ENCODE measurements around the gene ADGRB3.
A peak's percentile ranks its signal among the peaks of the same experiment; 100 is the strongest.

The ADGRB3 gene

DNA sequence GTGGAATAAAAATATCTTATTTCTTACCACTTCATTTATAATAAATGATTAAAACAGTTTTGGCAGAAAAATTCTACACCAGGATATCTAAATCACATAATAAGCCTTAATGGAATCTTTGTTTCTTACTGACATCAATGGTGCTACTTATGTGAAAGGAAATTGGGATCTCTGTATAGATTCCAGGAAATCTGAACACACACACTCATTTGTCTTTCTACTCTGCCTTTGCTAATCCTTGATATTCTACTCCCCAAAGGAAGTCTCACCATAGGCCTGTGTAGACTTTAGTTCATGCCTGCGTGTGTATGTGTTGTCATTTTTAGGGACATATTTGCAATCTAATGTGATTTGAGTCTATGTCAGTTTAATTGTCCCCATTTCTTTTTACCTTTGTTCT, 7.9 kb downstream of the ADGRB3 start:
- WGBS = no CpG with 5 or more reads among the region's 1 CpG
- no peak overlapping the region for H4K91ac ChIP-seq (ENCODE audit: low read length)
- H3K18ac ChIP-seq (ENCODE audit: low read depth in 1 of 2, low read length in 2 of 2) = no peak overlapping the region
- H3K27me3 ChIP-seq (ENCODE audit: control insufficient read depth in 1 of 2, insufficient read depth in 1 of 2, low read length in 2 of 2) = peaks cover 6 to 20% of the 10 kb centered on the region in 2 experiments
- no peaks in the 10 kb centered on the region for H3K79me1 ChIP-seq (replicated peaks; ENCODE audit: low read length, poor library complexity, severe bottlenecking)
- no peak overlapping the region for H2AK5ac ChIP-seq (ENCODE audit: low read length, severe bottlenecking)
- no peak overlapping the region for H3K4me2 ChIP-seq (ENCODE audit: low read length, poor library complexity, severe bottlenecking)
- H3K9ac ChIP-seq (ENCODE audit: low read length) = no peak overlapping the region
- no peak overlapping the region for H3K23ac ChIP-seq (ENCODE audit: low read length in 2 of 2)
- H3K4me3 ChIP-seq (ENCODE audit: insufficient read depth in 1 of 2, low read depth in 1 of 2, low read length in 2 of 2) = no peak overlapping the region
- H3K36me3 ChIP-seq (ENCODE audit: control insufficient read depth in 1 of 2, insufficient read depth in 2 of 2, low read depth in 1 of 2, low read length in 2 of 2) = no peaks in the 10 kb centered on the region
- no peak overlapping the region for H2BK12ac ChIP-seq (ENCODE audit: low read length in 2 of 2)
- H2BK15ac ChIP-seq (ENCODE audit: low read depth, poor library complexity, severe bottlenecking) = no peak overlapping the region
- no peak overlapping the region for H2BK5ac ChIP-seq (ENCODE audit: low read depth, low read length, poor library complexity, severe bottlenecking)
- H3K4me1 ChIP-seq (ENCODE audit: control insufficient read depth, insufficient read depth, low read depth, low read length) = peaks cover 3% of the 10 kb centered on the region
- H4K8ac ChIP-seq (ENCODE audit: low read length) = no peak overlapping the region
- H3K27ac ChIP-seq (ENCODE audit: low read length, poor library complexity, severe bottlenecking) = no peak overlapping the region
- no peak overlapping the region for H3K14ac ChIP-seq (ENCODE audit: low read length in 2 of 2)
- no peak overlapping the region for H2AFZ ChIP-seq (ENCODE audit: low read depth, low read length)
- H3K9me3 ChIP-seq (ENCODE audit: control insufficient read depth, low read length) = no peaks in the 10 kb centered on the region
- DNase-seq = no peak
- H3K4ac ChIP-seq (ENCODE audit: low read depth in 1 of 2, low read length in 2 of 2) = no peak overlapping the region
- no peak overlapping the region for H2BK120ac ChIP-seq (ENCODE audit: low read depth, low read length)

- Histone ChIP-seq H2BK120ac (ENCODE audit: low read depth, low read length) (no peak overlapping the region), H2BK5ac (ENCODE audit: low read depth, low read length, poor library complexity, severe bottlenecking) (no peak overlapping the region), H3K36me3 (ENCODE audit: control insufficient read depth in 1 of 2, insufficient read depth in 2 of 2, low read depth in 1 of 2, low read length in 2 of 2) (no peaks in the 10 kb centered on the region), H3K4ac (ENCODE audit: low read depth in 1 of 2, low read length in 2 of 2) (no peak overlapping the region), H4K91ac (ENCODE audit: low read length) (no peak overlapping the region), H3K4me2 (ENCODE audit: low read length, poor library complexity, severe bottlenecking) (no peak overlapping the region), H3K79me1 (replicated peaks; ENCODE audit: low read length, poor library complexity, severe bottlenecking) (no peaks in the 10 kb centered on the region), H3K4me3 (ENCODE audit: insufficient read depth in 1 of 2, low read depth in 1 of 2, low read length in 2 of 2) (no peak overlapping the region), H3K14ac (ENCODE audit: low read length in 2 of 2) (no peak overlapping the region), H3K4me1 (ENCODE audit: control insufficient read depth, insufficient read depth, low read depth, low read length) (peaks cover 3% of the 10 kb centered on the region), H4K8ac (ENCODE audit: low read length) (peak overlapping the region; percentile 54), H3K9ac (ENCODE audit: low read length) (no peak overlapping the region), H2BK12ac (ENCODE audit: low read length in 2 of 2) (peak overlapping the region; percentile 6 to 90), H3K27ac (ENCODE audit: low read length, poor library complexity, severe bottlenecking) (no peak overlapping the region), H3K23ac (ENCODE audit: low read length in 2 of 2) (no peak overlapping the region), H3K27me3 (ENCODE audit: control insufficient read depth in 1 of 2, insufficient read depth in 1 of 2, low read length in 2 of 2) (no peaks in the 10 kb centered on the region), H3K18ac (ENCODE audit: low read depth in 1 of 2, low read length in 2 of 2) (peak overlapping the region in 1 of 2 experiments; percentile 88), H2AFZ (ENCODE audit: low read depth, low read length) (no peak overlapping the region), H2BK15ac (ENCODE audit: low read depth, poor library complexity, severe bottlenecking) (no peak overlapping the region), H3K9me3 (ENCODE audit: control insufficient read depth, low read length) (no peaks in the 10 kb centered on the region), H2AK5ac (ENCODE audit: low read length, severe bottlenecking) (no peak overlapping the region)
- no peak for DNase-seq
- 87% methylated on average over 3 of the region's 3 CpGs for WGBS
These were observed 14.6 kb downstream of the ADGRB3 start for GRCh38 chr6:68649669-68650068.

- H2BK120ac ChIP-seq (ENCODE audit: low read depth, low read length) = no peak overlapping the region
- H3K4me3 ChIP-seq (ENCODE audit: insufficient read depth in 1 of 2, low read depth in 1 of 2, low read length in 2 of 2) = no peak overlapping the region
- no peak overlapping the region for H2AK5ac ChIP-seq (ENCODE audit: low read length, severe bottlenecking)
- H3K14ac ChIP-seq (ENCODE audit: low read length in 2 of 2) = no peak overlapping the region
- H2BK15ac ChIP-seq (ENCODE audit: low read depth, poor library complexity, severe bottlenecking) = no peak overlapping the region
- WGBS = no CpG with 5 or more reads among the region's 4 CpGs
- H3K18ac ChIP-seq (ENCODE audit: low read depth in 1 of 2, low read length in 2 of 2) = no peak overlapping the region
- peaks cover 3% of the 10 kb centered on the region for H3K4me1 ChIP-seq (ENCODE audit: control insufficient read depth, insufficient read depth, low read depth, low read length)
- no peak overlapping the region for H4K8ac ChIP-seq (ENCODE audit: low read length)
- H3K27me3 ChIP-seq (ENCODE audit: control insufficient read depth in 1 of 2, insufficient read depth in 1 of 2, low read length in 2 of 2) = no peaks in the 10 kb centered on the region
- no peak overlapping the region for H2AFZ ChIP-seq (ENCODE audit: low read depth, low read length)
- H2BK12ac ChIP-seq (ENCODE audit: low read length in 2 of 2) = no peak overlapping the region
- no peak overlapping the region for H2BK5ac ChIP-seq (ENCODE audit: low read depth, low read length, poor library complexity, severe bottlenecking)
- H4K91ac ChIP-seq (ENCODE audit: low read length) = no peak overlapping the region
- H3K79me1 ChIP-seq (replicated peaks; ENCODE audit: low read length, poor library complexity, severe bottlenecking) = no peaks in the 10 kb centered on the region
- no peak overlapping the region for H3K4me2 ChIP-seq (ENCODE audit: low read length, poor library complexity, severe bottlenecking)
- no peak overlapping the region for H3K9ac ChIP-seq (ENCODE audit: low read length)
- H3K23ac ChIP-seq (ENCODE audit: low read length in 2 of 2) = no peak overlapping the region
- no peak overlapping the region for H3K4ac ChIP-seq (ENCODE audit: low read depth in 1 of 2, low read length in 2 of 2)
- H3K36me3 ChIP-seq (ENCODE audit: control insufficient read depth in 1 of 2, insufficient read depth in 2 of 2, low read depth in 1 of 2, low read length in 2 of 2) = no peaks in the 10 kb centered on the region
- no peaks in the 10 kb centered on the region for H3K9me3 ChIP-seq (ENCODE audit: control insufficient read depth, low read length)
- no peak for DNase-seq
- no peak overlapping the region for H3K27ac ChIP-seq (ENCODE audit: low read length, poor library complexity, severe bottlenecking)
These were observed 15.1 kb downstream of the ADGRB3 start for GRCh38 chr6:68650142-68650541.

GRCh38 chr6:68651011-68651985, 16.2 kb downstream of the ADGRB3 start:
- no peak overlapping the region for H3K23ac ChIP-seq (ENCODE audit: low read length in 2 of 2)
- H3K4me1 ChIP-seq (ENCODE audit: control insufficient read depth, insufficient read depth, low read depth, low read length) = peaks cover 3% of the 10 kb centered on the region
- H3K4ac ChIP-seq (ENCODE audit: low read depth in 1 of 2, low read length in 2 of 2) = no peak overlapping the region
- H3K27ac ChIP-seq (ENCODE audit: low read length, poor library complexity, severe bottlenecking) = no peak overlapping the region
- H3K36me3 ChIP-seq (ENCODE audit: control insufficient read depth in 1 of 2, insufficient read depth in 2 of 2, low read depth in 1 of 2, low read length in 2 of 2) = no peaks in the 10 kb centered on the region
- no peak overlapping the region for H2AK5ac ChIP-seq (ENCODE audit: low read length, severe bottlenecking)
- no peaks in the 10 kb centered on the region for H3K27me3 ChIP-seq (ENCODE audit: control insufficient read depth in 1 of 2, insufficient read depth in 1 of 2, low read length in 2 of 2)
- H3K4me3 ChIP-seq (ENCODE audit: insufficient read depth in 1 of 2, low read depth in 1 of 2, low read length in 2 of 2) = no peak overlapping the region
- WGBS = 20% methylated on average over 1 of the region's 2 CpGs
- H3K9ac ChIP-seq (ENCODE audit: low read length) = no peak overlapping the region
- H4K8ac ChIP-seq (ENCODE audit: low read length) = no peak overlapping the region
- H4K91ac ChIP-seq (ENCODE audit: low read length) = no peak overlapping the region
- H2BK5ac ChIP-seq (ENCODE audit: low read depth, low read length, poor library complexity, severe bottlenecking) = no peak overlapping the region
- no peaks in the 10 kb centered on the region for H3K79me1 ChIP-seq (replicated peaks; ENCODE audit: low read length, poor library complexity, severe bottlenecking)
- H3K14ac ChIP-seq (ENCODE audit: low read length in 2 of 2) = no peak overlapping the region
- H2BK15ac ChIP-seq (ENCODE audit: low read depth, poor library complexity, severe bottlenecking) = no peak overlapping the region
- no peak overlapping the region for H2BK120ac ChIP-seq (ENCODE audit: low read depth, low read length)
- DNase-seq = peak; percentile 75
- H3K9me3 ChIP-seq (ENCODE audit: control insufficient read depth, low read length) = no peaks in the 10 kb centered on the region
- H2BK12ac ChIP-seq (ENCODE audit: low read length in 2 of 2) = no peak overlapping the region
- H3K4me2 ChIP-seq (ENCODE audit: low read length, poor library complexity, severe bottlenecking) = no peak overlapping the region
- no peak overlapping the region for H2AFZ ChIP-seq (ENCODE audit: low read depth, low read length)
- H3K18ac ChIP-seq (ENCODE audit: low read depth in 1 of 2, low read length in 2 of 2) = no peak overlapping the region
